ENCODE results near the gene RAB8A. TPM values are rescaled to one million over a fixed set of nuclear protein-coding genes. Genes with fewer than 3 reads are reported as not detected.

RAB8A gene
- total RNA-seq, 1 donor from 2014 or later, result 43.3 TPM

- DNase-seq (ENCODE audit: low read depth), result no peak
- Histone ChIP-seq H3K36me3 (ENCODE audit: control insufficient read depth, insufficient read depth, low read length) (peaks cover 3% of the 10 kb centered on the region), H3K27me3 (ENCODE audit: control insufficient read depth, insufficient read depth, low read length) (no peaks in the 10 kb centered on the region), H3K4me3 (ENCODE audit: low read depth, low read length) (no peak overlapping the region)
- TF ChIP-seq CTCF (IDR thresholded peaks at IDR 0.05; ENCODE audit: insufficient read depth, low read length, poor library complexity, severe bottlenecking), result no peak
These were observed 20.0 kb downstream of the RAB8A start for GRCh38 chr19:16131648-16132047.

DNA sequence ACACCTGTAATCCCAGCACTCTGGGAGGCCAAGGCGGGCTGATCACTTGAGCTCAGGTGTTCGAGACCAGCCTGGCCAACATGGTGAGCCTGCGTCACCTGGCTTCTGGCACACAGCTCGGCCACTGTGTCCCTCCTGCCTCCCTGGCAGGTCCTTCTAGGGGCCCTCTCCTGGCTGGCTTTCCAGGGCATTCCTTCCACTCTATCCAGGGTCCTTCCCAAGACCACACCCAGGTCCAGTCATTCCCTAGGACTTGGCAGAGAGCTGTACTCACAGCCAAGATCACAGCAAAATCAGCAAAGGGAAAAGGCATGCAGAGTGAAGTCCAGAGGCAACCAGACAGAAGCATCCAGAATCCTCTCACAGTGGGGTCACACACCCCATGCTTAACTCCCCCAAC is 22.1 kb downstream of the RAB8A start:
- no peaks in the 10 kb centered on the region for H3K27me3 ChIP-seq (ENCODE audit: control insufficient read depth, insufficient read depth, low read length)
- TF ChIP-seq CTCF (IDR thresholded peaks at IDR 0.05; ENCODE audit: insufficient read depth, low read length, poor library complexity, severe bottlenecking), result no peak
- no peak overlapping the region for H3K4me3 ChIP-seq (ENCODE audit: low read depth, low read length)
- no peak for DNase-seq (ENCODE audit: low read depth)
- peaks cover under 1% of the 10 kb centered on the region for H3K36me3 ChIP-seq (ENCODE audit: control insufficient read depth, insufficient read depth, low read length)

DNA sequence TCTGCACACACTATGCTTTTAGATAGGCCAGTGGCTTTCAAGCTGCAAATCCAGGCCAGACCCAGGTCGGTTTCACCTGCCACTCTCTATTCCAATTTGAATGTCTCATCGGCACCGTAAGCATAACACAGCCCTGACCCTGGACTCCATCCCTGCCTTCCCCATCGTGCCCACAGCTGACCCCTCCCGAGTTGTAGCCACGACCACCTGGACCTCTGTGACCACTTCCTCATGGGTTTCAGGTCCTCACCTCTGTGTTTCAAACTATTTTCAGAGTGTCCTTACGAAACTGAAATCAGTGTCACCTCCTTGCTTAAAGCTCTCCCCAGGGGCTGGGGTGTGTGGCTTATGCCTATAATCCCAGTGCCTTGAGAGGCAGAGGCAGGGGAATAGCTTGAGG is 22.8 kb downstream of the RAB8A start:
- TF ChIP-seq CTCF (IDR thresholded peaks at IDR 0.05; ENCODE audit: insufficient read depth, low read length, poor library complexity, severe bottlenecking), result no peak
- no peak overlapping the region for H3K4me3 ChIP-seq (ENCODE audit: low read depth, low read length)
- no peaks in the 10 kb centered on the region for H3K36me3 ChIP-seq (ENCODE audit: control insufficient read depth, insufficient read depth, low read length)
- H3K27me3 ChIP-seq (ENCODE audit: control insufficient read depth, insufficient read depth, low read length), result no peaks in the 10 kb centered on the region
- DNase-seq (ENCODE audit: low read depth), result no peak

- Histone ChIP-seq H3K36me3 (ENCODE audit: control insufficient read depth, insufficient read depth, low read length) (no peaks in the 10 kb centered on the region), H3K4me3 (ENCODE audit: low read depth, low read length) (no peak overlapping the region), H3K27me3 (ENCODE audit: control insufficient read depth, insufficient read depth, low read length) (no peaks in the 10 kb centered on the region)
- no peak for DNase-seq (ENCODE audit: low read depth)
- TF ChIP-seq CTCF (IDR thresholded peaks at IDR 0.05; ENCODE audit: insufficient read depth, low read length, poor library complexity, severe bottlenecking), result no peak
These were observed 23.9 kb downstream of the RAB8A start for GRCh38 chr19:16135430-16136127.

GRCh38 chr19:16136185-16136999 is 24.7 kb downstream of the RAB8A start:
- no peak for DNase-seq (ENCODE audit: low read depth)
- H3K4me3 ChIP-seq (ENCODE audit: low read depth, low read length), result no peak overlapping the region
- H3K36me3 ChIP-seq (ENCODE audit: control insufficient read depth, insufficient read depth, low read length), result no peaks in the 10 kb centered on the region
- H3K27me3 ChIP-seq (ENCODE audit: control insufficient read depth, insufficient read depth, low read length), result no peaks in the 10 kb centered on the region
- no peak for TF ChIP-seq CTCF (IDR thresholded peaks at IDR 0.05; ENCODE audit: insufficient read depth, low read length, poor library complexity, severe bottlenecking)

Data from kidney epithelial cell (primary cell).